Measurements from ENCODE around the gene GID8. TPM values are rescaled to one million over a fixed set of nuclear protein-coding genes. Genes with fewer than 3 reads are reported as not detected.
A peak's percentile ranks its signal among the peaks of the same experiment; 100 is the strongest.

Gene GID8
- total and polyA plus RNA-seq, 2 donors from 2014 or later: 16.4 to 37.3 TPM

- intact Hi-C loops (cut with DNase I): no loop called here
- Histone ChIP-seq H3K4me1 (ENCODE audit: control insufficient read depth in 2 of 3, insufficient read depth in 2 of 3, low read depth in 1 of 3, low read length in 3 of 3) (peaks cover 0 to 10% (median 2%) of the 10 kb centered on the region in 3 donors), H3K27ac (ENCODE audit: low read depth in 2 of 2, low read length in 2 of 2) (no peak overlapping the region), H3K36me3 (ENCODE audit: control insufficient read depth in 2 of 3, insufficient read depth in 3 of 3, low read length in 3 of 3) (peaks cover 0 to 33% (median 21%) of the 10 kb centered on the region in 3 donors), H3K9ac (ENCODE audit: low read length in 3 of 3) (no peak overlapping the region), H3K9me3 (ENCODE audit: control insufficient read depth in 2 of 3, insufficient read depth in 1 of 3, low read length in 3 of 3) (no peaks in the 10 kb centered on the region), H3K27me3 (ENCODE audit: control insufficient read depth, insufficient read depth, low read length) (no peaks in the 10 kb centered on the region), H3K4me3 (ENCODE audit: low read length in 3 of 3) (no peak overlapping the region)
- no peak for TF ChIP-seq CTCF (IDR thresholded peaks at IDR 0.05; ENCODE audit: borderline replicate concordance, extremely low read depth, insufficient read depth)
- DNase-seq (no peak), FAIRE-seq (no peak)
Measured at GRCh38 chr20:62941792-62942191, 3.8 kb downstream of the GID8 start.

DNA sequence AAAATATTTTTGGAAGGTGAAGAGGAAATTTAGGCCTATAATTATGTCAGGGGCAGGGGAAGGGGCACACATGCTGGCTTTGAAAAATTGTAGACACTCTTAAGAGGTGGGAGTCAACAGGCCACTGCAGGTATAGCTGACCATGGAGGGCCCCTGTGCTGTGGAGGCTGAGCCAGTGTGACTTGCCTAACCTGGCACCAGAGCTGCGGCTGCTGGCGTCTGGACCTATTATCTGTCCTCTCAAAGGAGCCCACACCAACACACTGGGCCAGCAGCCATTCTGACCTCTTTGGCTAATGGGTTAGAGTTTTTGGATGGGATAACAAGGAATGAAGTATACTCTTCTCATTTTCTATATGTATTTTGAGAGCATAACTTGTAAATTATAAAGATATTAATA is 4.5 kb downstream of the GID8 start:
- TF ChIP-seq CTCF (IDR thresholded peaks at IDR 0.05; ENCODE audit: borderline replicate concordance, extremely low read depth, insufficient read depth): no peak
- H3K27ac ChIP-seq (ENCODE audit: low read depth in 2 of 2, low read length in 2 of 2): no peak overlapping the region
- H3K9ac ChIP-seq (ENCODE audit: low read length in 3 of 3): no peak overlapping the region
- H3K4me3 ChIP-seq (ENCODE audit: low read length in 3 of 3): no peak overlapping the region
- FAIRE-seq (no peak), DNase-seq (no peak)
- H3K36me3 ChIP-seq (ENCODE audit: control insufficient read depth in 2 of 3, insufficient read depth in 3 of 3, low read length in 3 of 3): peaks cover 0 to 33% (median 25%) of the 10 kb centered on the region in 3 donors
- H3K4me1 ChIP-seq (ENCODE audit: control insufficient read depth in 2 of 3, insufficient read depth in 2 of 3, low read depth in 1 of 3, low read length in 3 of 3): peaks cover 0 to 8% (median 2%) of the 10 kb centered on the region in 3 donors
- intact Hi-C loops (cut with DNase I): no loop called here
- H3K9me3 ChIP-seq (ENCODE audit: control insufficient read depth in 2 of 3, insufficient read depth in 1 of 3, low read length in 3 of 3): no peaks in the 10 kb centered on the region
- H3K27me3 ChIP-seq (ENCODE audit: control insufficient read depth, insufficient read depth, low read length): no peaks in the 10 kb centered on the region

DNA sequence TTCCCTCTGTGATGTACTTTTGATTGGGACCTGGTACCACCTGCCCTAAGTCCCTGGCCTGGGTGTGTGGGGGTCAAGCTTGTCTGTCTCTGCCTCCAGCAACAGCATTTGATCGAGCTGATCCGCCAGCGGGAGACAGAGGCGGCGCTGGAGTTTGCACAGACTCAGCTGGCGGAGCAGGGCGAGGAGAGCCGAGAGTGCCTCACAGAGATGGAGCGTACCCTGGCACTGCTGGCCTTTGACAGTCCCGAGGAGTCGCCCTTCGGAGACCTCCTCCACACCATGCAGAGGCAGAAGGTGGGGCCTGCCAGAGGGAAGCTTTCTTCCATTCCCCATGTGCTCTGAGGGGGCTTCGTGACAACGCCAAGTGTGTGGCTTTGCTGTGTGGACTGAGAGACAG is 5.4 kb downstream of the GID8 start:
- no peak overlapping the region for H3K9ac ChIP-seq (ENCODE audit: low read length in 3 of 3)
- peaks cover 0 to 8% (median 2%) of the 10 kb centered on the region in 3 donors for H3K4me1 ChIP-seq (ENCODE audit: control insufficient read depth in 2 of 3, insufficient read depth in 2 of 3, low read depth in 1 of 3, low read length in 3 of 3)
- no peaks in the 10 kb centered on the region for H3K9me3 ChIP-seq (ENCODE audit: control insufficient read depth in 2 of 3, insufficient read depth in 1 of 3, low read length in 3 of 3)
- H3K36me3 ChIP-seq (ENCODE audit: control insufficient read depth in 2 of 3, insufficient read depth in 3 of 3, low read length in 3 of 3): peaks cover 2 to 40% (median 30%) of the 10 kb centered on the region in 3 donors
- no peaks in the 10 kb centered on the region for H3K27me3 ChIP-seq (ENCODE audit: control insufficient read depth, insufficient read depth, low read length)
- no peak overlapping the region for H3K4me3 ChIP-seq (ENCODE audit: low read length in 3 of 3)
- H3K27ac ChIP-seq (ENCODE audit: low read depth in 2 of 2, low read length in 2 of 2): no peak overlapping the region
- DNase-seq (peak in 1 of 5 donors; percentile 71), FAIRE-seq (no peak)
- intact Hi-C loops (cut with DNase I): no loop called here
- TF ChIP-seq CTCF (IDR thresholded peaks at IDR 0.05; ENCODE audit: borderline replicate concordance, extremely low read depth, insufficient read depth): no peak

DNA sequence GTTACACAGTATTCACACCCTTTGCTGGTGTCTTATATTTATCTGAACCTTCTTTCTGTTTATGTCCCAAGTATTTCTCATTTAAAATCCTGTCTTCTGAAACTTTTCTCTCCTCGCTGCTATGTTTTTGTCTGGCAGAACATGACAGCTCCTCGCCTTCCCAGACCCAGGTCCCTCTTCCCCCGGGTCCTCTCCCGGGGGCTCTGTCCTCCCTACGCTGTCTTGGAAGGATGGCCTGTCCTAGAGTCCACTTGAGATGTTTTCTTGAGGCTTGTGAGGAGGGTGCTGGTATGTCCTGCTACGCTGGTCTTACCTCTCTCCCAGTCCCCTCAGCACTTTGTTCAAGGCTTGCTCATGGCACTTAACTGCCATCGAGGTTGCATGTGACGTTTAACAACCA is 6.2 kb downstream of the GID8 start:
- Histone ChIP-seq H3K27ac (ENCODE audit: low read depth in 2 of 2, low read length in 2 of 2) (no peak overlapping the region), H3K4me3 (ENCODE audit: low read length in 3 of 3) (no peak overlapping the region), H3K4me1 (ENCODE audit: control insufficient read depth in 2 of 3, insufficient read depth in 2 of 3, low read depth in 1 of 3, low read length in 3 of 3) (peaks cover 0 to 3% (median 0%) of the 10 kb centered on the region in 3 donors), H3K9ac (ENCODE audit: low read length in 3 of 3) (no peak overlapping the region), H3K9me3 (ENCODE audit: control insufficient read depth in 2 of 3, insufficient read depth in 1 of 3, low read length in 3 of 3) (no peaks in the 10 kb centered on the region), H3K27me3 (ENCODE audit: control insufficient read depth, insufficient read depth, low read length) (no peaks in the 10 kb centered on the region), H3K36me3 (ENCODE audit: control insufficient read depth in 2 of 3, insufficient read depth in 3 of 3, low read length in 3 of 3) (peaks cover 4 to 43% (median 33%) of the 10 kb centered on the region in 3 donors)
- intact Hi-C loops (cut with DNase I): no loop called here
- no peak for TF ChIP-seq CTCF (IDR thresholded peaks at IDR 0.05; ENCODE audit: borderline replicate concordance, extremely low read depth, insufficient read depth)
- DNase-seq: no peak
- no peak for FAIRE-seq
